ENCODE results near the gene GABRB3.
"Not testable (repeated sequence)": the region's sequence is repeated elsewhere in the genome, so short reads cannot be mapped to it uniquely, and the experiment has no call there.

The GABRB3 gene

GRCh38 chr15:26721232-26721967 is 51.5 kb downstream of the GABRB3 start:
- no peak for TF ChIP-seq CTCF (IDR thresholded peaks at IDR 0.05)
- TF ChIP-seq ZFX (IDR thresholded peaks at IDR 0.05; ENCODE audit: borderline replicate concordance): no peak
- H3K27ac ChIP-seq: no peak overlapping the region

- H3K27ac ChIP-seq: no peak overlapping the region
Measured at GRCh38 chr15:26720546-26720945, 52.3 kb downstream of the GABRB3 start.

GRCh38 chr15:26719866-26720265 is 53.0 kb downstream of the GABRB3 start:
- H3K27ac ChIP-seq: not testable (repeated sequence)

More at GRCh38 chr15:26720546-26720945, 52.3 kb downstream of the GABRB3 start:
- TF ChIP-seq CTCF (IDR thresholded peaks at IDR 0.05) (no peak), ZFX (IDR thresholded peaks at IDR 0.05; ENCODE audit: borderline replicate concordance) (no peak)

- TF ChIP-seq ZFX (IDR thresholded peaks at IDR 0.05; ENCODE audit: borderline replicate concordance) (no peak), CTCF (IDR thresholded peaks at IDR 0.05) (no peak)
Measured at GRCh38 chr15:26716069-26716468, 56.8 kb downstream of the GABRB3 start.

GRCh38 chr15:26713498-26713897 is 59.4 kb downstream of the GABRB3 start:
- no peak overlapping the region for H3K27ac ChIP-seq
- TF ChIP-seq ZFX (IDR thresholded peaks at IDR 0.05; ENCODE audit: borderline replicate concordance) (no peak), CTCF (IDR thresholded peaks at IDR 0.05) (no peak)

More at GRCh38 chr15:26716069-26716468, 56.8 kb downstream of the GABRB3 start:
- H3K27ac ChIP-seq: no peak overlapping the region

- TF ChIP-seq ZFX (IDR thresholded peaks at IDR 0.05; ENCODE audit: borderline replicate concordance): no peak
- no peak for TF ChIP-seq CTCF (IDR thresholded peaks at IDR 0.05)
- H3K27ac ChIP-seq: no peak overlapping the region
Measured at GRCh38 chr15:26712335-26712734, 60.5 kb downstream of the GABRB3 start.

GRCh38 chr15:26711445-26711844 is 61.4 kb downstream of the GABRB3 start:
- H3K27ac ChIP-seq: no peak overlapping the region
- TF ChIP-seq ZFX (IDR thresholded peaks at IDR 0.05; ENCODE audit: borderline replicate concordance) (no peak), CTCF (IDR thresholded peaks at IDR 0.05) (no peak)

- H3K27ac ChIP-seq: no peak overlapping the region
- TF ChIP-seq ZFX (IDR thresholded peaks at IDR 0.05; ENCODE audit: borderline replicate concordance): no peak
- TF ChIP-seq CTCF (IDR thresholded peaks at IDR 0.05): no peak
Measured at GRCh38 chr15:26702381-26702780, 70.5 kb downstream of the GABRB3 start.

Data from 22Rv1 (cell line).